Suprapubic skin (tissue), 4 donors: ENCODE data around the gene RPL22. TPM values are rescaled to one million over a fixed set of nuclear protein-coding genes. Genes with fewer than 3 reads are reported as not detected.

Experiments used
- DNase-seq, 2 donors: peaks; one replicate each; pipeline ENCODE4 v3.0.0-alpha.2; 2019; ENCODE audit warnings: low spot score in 2 of 2
- H3K27ac ChIP-seq: fragments of 200-600 bp; sonication (generic); one replicate; pipeline ENCODE4 v1.5.1; 2019
- H3K27me3 ChIP-seq: fragments of 200-600 bp; sonication (generic); one replicate; pipeline ENCODE4 v1.5.1; 2019
- H3K36me3 ChIP-seq: fragments of 200-600 bp; sonication (generic); one replicate; pipeline ENCODE4 v1.5.1; 2019
- H3K4me1 ChIP-seq: fragments of 200-600 bp; sonication (generic); one replicate; pipeline ENCODE4 v1.5.1; 2019
- H3K4me3 ChIP-seq: fragments of 200-600 bp; sonication (generic); one replicate; pipeline ENCODE4 v1.5.1; 2019; ENCODE audit warnings: mild to moderate bottlenecking
- H3K9me3 ChIP-seq: fragments of 200-600 bp; sonication (generic); one replicate; pipeline ENCODE4 v1.5.1; 2019
- CTCF ChIP-seq, 2 donors: fragments of 200-600 bp in 1 of 2; fragments of 450-650 bp in 1 of 2; sonication (generic) in 1 of 2; IDR thresholded peaks; one replicate each; pipeline ENCODE4 v1.5.1; 2016 to 2019; ENCODE audit warnings: antibody characterized with exemption in 2 of 2, mild to moderate bottlenecking in 1 of 2, moderate library complexity in 1 of 2
- EP300 ChIP-seq: sonication (generic); formaldehyde crosslinking; IDR thresholded peaks from one replicate; pipeline ENCODE4 v1.6.1; 2017; ENCODE audit warnings: antibody characterized with exemption
- POLR2A ChIP-seq, 2 donors: fragments of 450-650 bp; IDR thresholded peaks; one replicate each; pipeline ENCODE4 v1.6.1; 2017; ENCODE audit warnings: antibody characterized with exemption in 2 of 2, mild to moderate bottlenecking in 2 of 2, moderate library complexity in 2 of 2
- POLR2AphosphoS5 ChIP-seq, 3 donors: sonication (generic); formaldehyde crosslinking; IDR thresholded peaks; one replicate each; pipeline ENCODE4 v1.6.1; 2017; ENCODE audit warnings: antibody characterized with exemption in 3 of 3
- WGBS: methylation state at CpG from one replicate; pipeline ENCODE4 v1.1.5; 2018; 5-methylcytosine and 5-hydroxymethylcytosine counted together
- total RNA-seq, 4 donors: library from RNA; depleted of rRNA; stranded (reverse); fragments of >200 nt; gene quantifications; one replicate each; pipeline ENCODE4 v1.1.0, GENCODE V29; 2016

RPL22 gene
- total RNA-seq, 4 donors from 2014 or later, result 152 to 206 (median 171) TPM

- H3K27ac ChIP-seq, result no peak overlapping the region
- no peaks in the 10 kb centered on the region for H3K9me3 ChIP-seq
- H3K36me3 ChIP-seq, result no peaks in the 10 kb centered on the region
- no peak for TF ChIP-seq POLR2AphosphoS5 (IDR thresholded peaks at IDR 0.05)
- no peak for TF ChIP-seq EP300
- TF ChIP-seq CTCF (IDR thresholded peaks at IDR 0.05), result no peak
- no peak for TF ChIP-seq POLR2A (IDR thresholded peaks at IDR 0.05)
- peaks cover 9% of the 10 kb centered on the region for H3K4me1 ChIP-seq
- H3K4me3 ChIP-seq, result no peak overlapping the region
- DNase-seq, result no peak
- WGBS, result 70% methylated on average over 6 of the region's 7 CpGs
- H3K27me3 ChIP-seq, result peaks cover 48% of the 10 kb centered on the region
Observed at GRCh38 chr1:6162341-6162740, 37.1 kb downstream of the RPL22 start.

DNA sequence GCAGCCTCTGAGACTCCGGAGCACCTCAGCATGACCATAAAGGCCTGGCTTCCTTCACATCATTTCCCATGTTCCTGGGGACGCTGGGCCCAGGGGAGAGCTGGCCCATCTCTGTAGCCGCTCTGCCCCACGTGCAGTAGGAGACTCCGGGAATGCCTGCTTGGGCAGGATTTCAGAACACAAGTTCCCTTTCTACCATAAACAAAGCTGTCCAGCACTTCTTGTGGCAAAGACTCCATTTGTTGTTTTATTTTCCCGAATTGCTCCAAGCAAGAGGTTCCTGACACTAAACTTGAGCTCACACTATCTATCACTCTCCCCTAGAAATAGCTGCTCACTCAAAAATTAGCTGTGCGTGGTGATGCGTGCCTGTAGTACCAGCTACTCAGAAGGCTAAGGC lies 41.2 kb downstream of the RPL22 start:
- 50% methylated on average over 8 of the region's 8 CpGs for WGBS

DNA sequence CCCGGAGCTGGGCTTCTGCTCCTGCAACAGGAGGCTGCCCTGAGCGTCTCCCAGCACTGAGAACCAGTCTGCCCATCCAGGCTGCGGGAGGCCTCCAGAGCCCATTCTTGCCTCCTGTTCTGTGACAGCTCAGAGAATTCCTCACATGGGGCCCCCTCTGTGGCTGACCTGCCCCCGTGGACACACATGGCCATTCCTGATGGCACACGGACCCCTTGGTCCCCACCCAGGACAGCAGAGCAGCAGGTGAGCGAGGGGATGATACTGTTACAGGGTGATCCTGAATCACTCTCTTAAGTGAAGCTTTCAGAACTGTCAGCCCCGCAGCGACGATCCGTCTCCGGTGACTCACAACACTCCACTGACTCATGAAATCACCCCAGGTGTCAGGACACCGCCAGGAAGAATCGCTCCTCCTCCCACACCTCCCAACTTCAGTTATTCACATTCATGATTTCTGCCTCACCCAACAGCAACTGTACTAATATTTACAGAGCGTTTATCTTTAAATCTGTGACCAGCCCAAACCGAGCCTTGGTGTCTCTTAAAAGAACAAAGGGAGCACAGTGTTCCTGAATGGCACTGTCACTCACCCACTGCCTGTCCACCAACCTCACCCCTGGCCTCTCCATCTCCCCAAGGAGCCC lies 41.7 kb downstream of the RPL22 start:
- no peak overlapping the region for H3K4me3 ChIP-seq
- H3K9me3 ChIP-seq, result no peaks in the 10 kb centered on the region
- TF ChIP-seq EP300 (no peak), POLR2A (IDR thresholded peaks at IDR 0.05) (no peak), CTCF (IDR thresholded peaks at IDR 0.05) (no peak), POLR2AphosphoS5 (IDR thresholded peaks at IDR 0.05) (no peak)
- WGBS, result 37% methylated on average over 14 of the region's 15 CpGs
- H3K4me1 ChIP-seq, result peaks cover 17% of the 10 kb centered on the region
- no peaks in the 10 kb centered on the region for H3K36me3 ChIP-seq
- H3K27ac ChIP-seq, result no peak overlapping the region
- H3K27me3 ChIP-seq, result peaks cover 25% of the 10 kb centered on the region
- DNase-seq, result no peak

More for the DNA sequence above, 41.2 kb downstream of the RPL22 start:
- no peak for DNase-seq
- Histone ChIP-seq H3K27ac (no peak overlapping the region), H3K27me3 (peaks cover 31% of the 10 kb centered on the region), H3K4me1 (peaks cover 17% of the 10 kb centered on the region), H3K9me3 (no peaks in the 10 kb centered on the region), H3K36me3 (no peaks in the 10 kb centered on the region), H3K4me3 (no peak overlapping the region)
- TF ChIP-seq POLR2A (IDR thresholded peaks at IDR 0.05) (no peak), POLR2AphosphoS5 (IDR thresholded peaks at IDR 0.05) (no peak), CTCF (IDR thresholded peaks at IDR 0.05) (no peak)

- Histone ChIP-seq H3K9me3 (no peaks in the 10 kb centered on the region), H3K4me1 (peaks cover 17% of the 10 kb centered on the region), H3K36me3 (no peaks in the 10 kb centered on the region), H3K27ac (no peak overlapping the region), H3K4me3 (no peak overlapping the region), H3K27me3 (peaks cover 23% of the 10 kb centered on the region)
- TF ChIP-seq POLR2A (IDR thresholded peaks at IDR 0.05) (no peak), CTCF (IDR thresholded peaks at IDR 0.05) (no peak), EP300 (no peak), POLR2AphosphoS5 (IDR thresholded peaks at IDR 0.05) (no peak)
- 67% methylated on average over 2 of the region's 2 CpGs for WGBS
- DNase-seq, result no peak
Observed at GRCh38 chr1:6157132-6157527, 42.3 kb downstream of the RPL22 start.

- no peaks in the 10 kb centered on the region for H3K36me3 ChIP-seq
- peaks cover 17% of the 10 kb centered on the region for H3K4me1 ChIP-seq
- no peak overlapping the region for H3K4me3 ChIP-seq
- no peak overlapping the region for H3K27ac ChIP-seq
- no peak for DNase-seq
- no peaks in the 10 kb centered on the region for H3K9me3 ChIP-seq
- 70% methylated on average over 7 of the region's 26 CpGs for WGBS
- no peak for TF ChIP-seq POLR2A (IDR thresholded peaks at IDR 0.05)
- TF ChIP-seq POLR2AphosphoS5 (IDR thresholded peaks at IDR 0.05), result no peak
- TF ChIP-seq CTCF (IDR thresholded peaks at IDR 0.05), result no peak
- no peak for TF ChIP-seq EP300
- H3K27me3 ChIP-seq, result peaks cover 14% of the 10 kb centered on the region
Observed at GRCh38 chr1:6154525-6155319, 44.7 kb downstream of the RPL22 start.
